Kidney (tissue), 14 donors: Measurements from ENCODE around the gene NOTUM. TPM values are rescaled to one million over a fixed set of nuclear protein-coding genes. Genes with fewer than 3 reads are reported as not detected.
A peak's percentile ranks its signal among the peaks of the same experiment; 100 is the strongest.
"Not testable (repeated sequence)": the region's sequence is repeated elsewhere in the genome, so short reads cannot be mapped to it uniquely, and the experiment has no call there.

Source experiments
- DNase-seq, 5 donors: peaks; one replicate each; pipeline ENCODE4 v3.0.0-alpha.2; 2013 to 2020
- FAIRE-seq: peaks from 2 replicates; lab custom pipeline; 2012; peaks lifted over from hg19 to GRCh38; lab: Jason Lieb, UNC
- H3K27ac ChIP-seq, 2 donors: one replicate each; pipeline ENCODE4 v1.7.0; 2013; ENCODE audit warnings: low read depth in 2 of 2, low read length in 2 of 2, inconsistent platforms in 1 of 2
- H3K27me3 ChIP-seq: one replicate; pipeline ENCODE4 v1.7.1; 2013; ENCODE audit warnings: low read length, inconsistent platforms; ENCODE audit not compliant: control insufficient read depth, insufficient read depth
- H3K36me3 ChIP-seq, 3 donors: one replicate each; pipeline versions ENCODE4 v1.7.0 to v1.7.1; 2013; ENCODE audit warnings: low read length in 3 of 3, control low read depth in 1 of 3, inconsistent platforms in 1 of 3; ENCODE audit not compliant: insufficient read depth in 3 of 3, control insufficient read depth in 2 of 3
- H3K4me1 ChIP-seq, 3 donors: one replicate each; pipeline versions ENCODE4 v1.7.0 to v1.7.1; 2013; ENCODE audit warnings: low read length in 3 of 3, inconsistent platforms in 1 of 3, low read depth in 1 of 3; ENCODE audit not compliant: control insufficient read depth in 2 of 3, insufficient read depth in 2 of 3
- H3K4me3 ChIP-seq, 3 donors: one replicate each; pipeline versions ENCODE4 v1.7.0 to v1.8.1; 2013; ENCODE audit warnings: low read length in 3 of 3, control low read depth in 1 of 3, inconsistent platforms in 1 of 3
- H3K9ac ChIP-seq, 3 donors: one replicate each; pipeline versions ENCODE4 v1.7.0 to v1.7.1; 2013; ENCODE audit warnings: low read length in 3 of 3, control low read depth in 1 of 3, inconsistent platforms in 1 of 3
- H3K9me3 ChIP-seq, 3 donors: one replicate each; pipeline versions ENCODE4 v1.7.0 to v1.7.1; 2013; ENCODE audit warnings: low read length in 3 of 3, control low read depth in 1 of 3, inconsistent platforms in 1 of 3; ENCODE audit not compliant: control insufficient read depth in 2 of 3, insufficient read depth in 1 of 3
- intact Hi-C: fragments of 100-400 bp; cut with DNase I; formaldehyde crosslinking; loops from one replicate; pipeline ENCODE4 v1.11.1; 2022
- polyA plus RNA-seq: library from polyadenylated mRNA; stranded (reverse); fragments of 350-450 nt; fragmentation: Illumina TruSeq; extraction: RNeasy Lipid Tissue Mini Kit (QIAGEN cat#74804); gene quantifications from one replicate; pipeline ENCODE4 v1.2.3, GENCODE V29; 2014; ENCODE audit warnings: low read depth, low replicate concordance; ENCODE audit not compliant: insufficient read depth
- total RNA-seq: library from RNA; stranded (reverse); fragmentation: NEBNext Ultra II Directional; extraction: Animal tissue kit (Norgen Biotek cat#: 25700); gene quantifications from one replicate; pipeline ENCODE4 v1.2.1, GENCODE V29; 2021
- TF ChIP-seq, protein P1 (sequence below): IDR thresholded peaks from 3 replicates; pipeline ENCODE4 v1.5.1; 2012; ENCODE audit warnings: mild to moderate bottlenecking, moderate library complexity, borderline replicate concordance; ENCODE audit not compliant: insufficient read depth; ENCODE audit errors: extremely low read depth
- donor health status: control.
- donor health status: control.
- donor health status: control.
- donor health status: control.
- donor health status: control.
- donor health status: DM: yes; HTN: yes; CAD: no.
- donor health status: Normal renal cell carcinoma (clear cell type).

NOTUM gene
- total and polyA plus RNA-seq, 2 donors from 2014 or later: not detected

GRCh38 chr17:81918832-81919545 is 42.0 kb downstream of the NOTUM start:
- H3K4me3 ChIP-seq: no peak overlapping the region
- H3K27me3 ChIP-seq: no peaks in the 10 kb centered on the region
- H3K9me3 ChIP-seq: no peaks in the 10 kb centered on the region
- TF ChIP-seq, protein P1, sequence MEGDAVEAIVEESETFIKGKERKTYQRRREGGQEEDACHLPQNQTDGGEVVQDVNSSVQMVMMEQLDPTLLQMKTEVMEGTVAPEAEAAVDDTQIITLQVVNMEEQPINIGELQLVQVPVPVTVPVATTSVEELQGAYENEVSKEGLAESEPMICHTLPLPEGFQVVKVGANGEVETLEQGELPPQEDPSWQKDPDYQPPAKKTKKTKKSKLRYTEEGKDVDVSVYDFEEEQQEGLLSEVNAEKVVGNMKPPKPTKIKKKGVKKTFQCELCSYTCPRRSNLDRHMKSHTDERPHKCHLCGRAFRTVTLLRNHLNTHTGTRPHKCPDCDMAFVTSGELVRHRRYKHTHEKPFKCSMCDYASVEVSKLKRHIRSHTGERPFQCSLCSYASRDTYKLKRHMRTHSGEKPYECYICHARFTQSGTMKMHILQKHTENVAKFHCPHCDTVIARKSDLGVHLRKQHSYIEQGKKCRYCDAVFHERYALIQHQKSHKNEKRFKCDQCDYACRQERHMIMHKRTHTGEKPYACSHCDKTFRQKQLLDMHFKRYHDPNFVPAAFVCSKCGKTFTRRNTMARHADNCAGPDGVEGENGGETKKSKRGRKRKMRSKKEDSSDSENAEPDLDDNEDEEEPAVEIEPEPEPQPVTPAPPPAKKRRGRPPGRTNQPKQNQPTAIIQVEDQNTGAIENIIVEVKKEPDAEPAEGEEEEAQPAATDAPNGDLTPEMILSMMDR: no peak
- peaks cover 0 to 27% (median 24%) of the 10 kb centered on the region in 3 donors for H3K36me3 ChIP-seq
- FAIRE-seq (no peak), DNase-seq (no peak)
- no peak overlapping the region for H3K9ac ChIP-seq
- H3K27ac ChIP-seq: no peak overlapping the region
- intact Hi-C loops: no loop called here
- H3K4me1 ChIP-seq: peaks cover 0 to 25% (median 12%) of the 10 kb centered on the region in 3 donors

GRCh38 chr17:81918333-81918669 is 42.7 kb downstream of the NOTUM start:
- peak overlapping the region in 1 of 2 donors; percentile 43 for H3K27ac ChIP-seq
- peak overlapping the region in 1 of 3 donors; percentile 73 for H3K4me3 ChIP-seq
- intact Hi-C loops, H3K9ac ChIP-seq, H3K27me3 ChIP-seq, H3K9me3 ChIP-seq, DNase-seq, FAIRE-seq: not testable (repeated sequence)
- H3K36me3 ChIP-seq: peaks cover 0 to 34% (median 29%) of the 10 kb centered on the region in 3 donors
- H3K4me1 ChIP-seq: peaks cover 0 to 19% (median 8%) of the 10 kb centered on the region in 3 donors

- peaks cover 0 to 16% (median 8%) of the 10 kb centered on the region in 3 donors for H3K4me1 ChIP-seq
- H3K9me3 ChIP-seq: no peaks in the 10 kb centered on the region
- peak; percentile 84 to 94 (median 90) for DNase-seq
- intact Hi-C loops: no loop called here
- peaks cover 0 to 38% (median 30%) of the 10 kb centered on the region in 3 donors for H3K36me3 ChIP-seq
- TF ChIP-seq, protein P1: no peak
- H3K4me3 ChIP-seq: peak within 1 kb of the TSS; percentile 39 to 73 (median 72)
- H3K27ac ChIP-seq: peak within 1 kb of the TSS in 1 of 2 donors; percentile 43
- H3K9ac ChIP-seq: peak within 1 kb of the TSS; percentile 5 to 67 (median 19)
- no peak for FAIRE-seq
- no peaks in the 10 kb centered on the region for H3K27me3 ChIP-seq
These were observed 43.2 kb downstream of the NOTUM start, which contains the start of gene SIRT7 for GRCh38 chr17:81917565-81918332. SIRT7 (minus strand) TSS chr17:81918176; CDS start chr17:81918131, 45 bp downstream.
